HG02610 (cell line): Measurements from ENCODE around the gene RBM10.

Experiments
- ATAC-seq: cut with Tn5 transposase; IDR thresholded peaks from one replicate; pipeline ENCODE4 v1.9.1; 2021; ENCODE audit warnings: mild to moderate bottlenecking, moderate library complexity; ENCODE audit not compliant: unreplicated experiment

RBM10 gene

GRCh38 chrX:47233333-47234113 lies 88.5 kb downstream of the RBM10 start:
- ATAC-seq = peak; percentile 85

- no peak for ATAC-seq
Observed at GRCh38 chrX:47234583-47234982, 89.6 kb downstream of the RBM10 start.

GRCh38 chrX:47235691-47236103 lies 90.7 kb downstream of the RBM10 start:
- ATAC-seq = no peak
